ENCODE results near the gene GMDS. TPM values are rescaled to one million over a fixed set of nuclear protein-coding genes. Genes with fewer than 3 reads are reported as not detected.
A peak's percentile ranks its signal among the peaks of the same experiment; 100 is the strongest.

The GMDS gene
- total and polyA plus RNA-seq, 2 of the 4 experiments (the other 2 are of a cell fraction), result 7.3 to 21.9 TPM

DNA sequence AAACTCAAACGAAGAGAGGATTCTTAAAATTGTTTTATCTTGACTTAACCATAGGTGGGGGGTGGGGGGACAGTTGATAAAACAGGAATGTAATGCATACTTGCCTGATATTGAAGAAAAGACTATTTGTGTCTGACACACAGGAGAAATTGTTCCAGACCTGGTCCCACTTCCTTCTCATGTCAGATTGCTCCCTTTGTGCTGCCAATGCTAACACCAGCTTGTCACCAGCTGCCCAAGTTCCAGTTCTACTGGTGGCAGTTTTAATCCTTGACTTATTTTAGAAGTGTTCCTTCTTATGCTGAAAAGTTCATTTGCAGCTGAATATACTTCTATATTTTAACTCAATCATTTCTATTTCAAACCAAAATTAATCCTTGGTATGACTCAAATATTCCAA, 127.3 kb downstream of the GMDS start:
- Histone ChIP-seq H4K20me1 (ENCODE audit: insufficient read depth, low read length) (no peaks in the 10 kb centered on the region), H3K79me1 (ENCODE audit: low read depth in 1 of 2, low read length in 2 of 2) (no peaks in the 10 kb centered on the region), H2BK15ac (ENCODE audit: low read depth, low read length) (no peak overlapping the region), H4K5ac (ENCODE audit: low read depth, low read length) (no peak overlapping the region), H2AK9ac (replicated peaks; ENCODE audit: low read depth, low read length, poor library complexity) (no peak overlapping the region), H4K8ac (ENCODE audit: low read depth in 2 of 2, low read length in 2 of 2) (no peak overlapping the region), H3K9ac (ENCODE audit: low read depth, low read length) (no peak overlapping the region), H2AK5ac (ENCODE audit: low read depth, low read length) (no peak overlapping the region), H3K4me3 (ENCODE audit: insufficient read depth, low read depth, low read length) (no peak overlapping the region), H3K18ac (ENCODE audit: low read depth, low read length) (no peak overlapping the region), H3K14ac (replicated peaks; ENCODE audit: low read depth, low read length) (0 out of 2 replicates have a peak overlapping the region, but pooled peaks have one; percentile 28), H3K9me1 (ENCODE audit: insufficient read depth, low read length) (peaks cover 2% of the 10 kb centered on the region; the same call in 1 of the 2 replicates), H3K27ac (ENCODE audit: insufficient read depth, low read length) (no peak overlapping the region), H4K91ac (ENCODE audit: insufficient read depth, low read depth, low read length) (no peak overlapping the region), H2AFZ (replicated peaks; ENCODE audit: low read length, poor library complexity) (no peak overlapping the region), H2BK5ac (ENCODE audit: low read depth, low read length, poor library complexity, severe bottlenecking) (no peak overlapping the region), H2BK20ac (ENCODE audit: low read depth, low read length) (no peak overlapping the region), H3K56ac (ENCODE audit: extremely low read depth, insufficient read depth, low read length) (no peak overlapping the region), H3K36me3 (ENCODE audit: control insufficient read depth, insufficient read depth, low read length) (no peaks in the 10 kb centered on the region), H3K27me3 (ENCODE audit: control insufficient read depth, insufficient read depth, low read length) (no peaks in the 10 kb centered on the region), H3K23ac (ENCODE audit: low read depth, low read length) (no peak overlapping the region), H3K4ac (ENCODE audit: low read depth, low read length) (no peak overlapping the region), H2BK120ac (ENCODE audit: low read depth, low read length) (no peak overlapping the region), H3K4me2 (ENCODE audit: low read depth, low read length) (no peak overlapping the region), H3K4me1 (ENCODE audit: control insufficient read depth, insufficient read depth, low read length) (peaks cover 2% of the 10 kb centered on the region; the same call in 1 of the 2 replicates), H3K9me3 (ENCODE audit: control insufficient read depth, insufficient read depth, low read length) (no peaks in the 10 kb centered on the region)
- in situ Hi-C loops (cut with MboI; ENCODE audit: low sequenced_read_pairs) (loop anchor here (25.0 kb wide), 1 partner anchor 519 kb away; no protein-coding TSS in a partner anchor), intact Hi-C loops (cut with micrococcal nuclease) (loop anchor here (5.0 kb wide), 1 partner anchor 579 kb away; no protein-coding TSS in a partner anchor), dilution Hi-C loops (cut with HindIII; ENCODE audit: low sequenced_read_pairs, unreplicated experiment) (no loop called here)
- ATAC-seq (ENCODE audit: low read depth) (no peak), DNase-seq (no peak)
- no TSS peak for BruUV-seq (replicated peaks)
- POLR2A ChIA-PET (ENCODE audit: unreplicated experiment), result no interaction called here
- CTCF ChIA-PET, result no interaction called here
- no peak for TF ChIP-seq CHD1 (IDR thresholded peaks at IDR 0.05; ENCODE audit: low read depth, low read length)
- no peak for TF ChIP-seq MAZ (IDR thresholded peaks at IDR 0.05; ENCODE audit: borderline replicate concordance, low read depth, low read length)
- no peak for TF ChIP-seq FOS (IDR thresholded peaks at IDR 0.05; ENCODE audit: low read depth, low read length)
- TF ChIP-seq RFX5 (IDR thresholded peaks at IDR 0.05; ENCODE audit: low read depth, low read length), result no peak
- TF ChIP-seq, protein P1, sequence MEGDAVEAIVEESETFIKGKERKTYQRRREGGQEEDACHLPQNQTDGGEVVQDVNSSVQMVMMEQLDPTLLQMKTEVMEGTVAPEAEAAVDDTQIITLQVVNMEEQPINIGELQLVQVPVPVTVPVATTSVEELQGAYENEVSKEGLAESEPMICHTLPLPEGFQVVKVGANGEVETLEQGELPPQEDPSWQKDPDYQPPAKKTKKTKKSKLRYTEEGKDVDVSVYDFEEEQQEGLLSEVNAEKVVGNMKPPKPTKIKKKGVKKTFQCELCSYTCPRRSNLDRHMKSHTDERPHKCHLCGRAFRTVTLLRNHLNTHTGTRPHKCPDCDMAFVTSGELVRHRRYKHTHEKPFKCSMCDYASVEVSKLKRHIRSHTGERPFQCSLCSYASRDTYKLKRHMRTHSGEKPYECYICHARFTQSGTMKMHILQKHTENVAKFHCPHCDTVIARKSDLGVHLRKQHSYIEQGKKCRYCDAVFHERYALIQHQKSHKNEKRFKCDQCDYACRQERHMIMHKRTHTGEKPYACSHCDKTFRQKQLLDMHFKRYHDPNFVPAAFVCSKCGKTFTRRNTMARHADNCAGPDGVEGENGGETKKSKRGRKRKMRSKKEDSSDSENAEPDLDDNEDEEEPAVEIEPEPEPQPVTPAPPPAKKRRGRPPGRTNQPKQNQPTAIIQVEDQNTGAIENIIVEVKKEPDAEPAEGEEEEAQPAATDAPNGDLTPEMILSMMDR (conservative IDR thresholded peaks at IDR 0.05; ENCODE audit: low read depth, low read length), result no peak
- TF ChIP-seq MXI1 (IDR thresholded peaks at IDR 0.05; ENCODE audit: borderline replicate concordance, low read depth, low read length), result no peak
- no peak for TF ChIP-seq BHLHE40 (IDR thresholded peaks at IDR 0.05; ENCODE audit: low read depth, low read length)
- no peak for TF ChIP-seq POLR2A (IDR thresholded peaks at IDR 0.05; ENCODE audit: low read depth, low read length)
- TF ChIP-seq RAD21 (IDR thresholded peaks at IDR 0.05; ENCODE audit: low read length), result no peak
- TF ChIP-seq, protein P2, sequence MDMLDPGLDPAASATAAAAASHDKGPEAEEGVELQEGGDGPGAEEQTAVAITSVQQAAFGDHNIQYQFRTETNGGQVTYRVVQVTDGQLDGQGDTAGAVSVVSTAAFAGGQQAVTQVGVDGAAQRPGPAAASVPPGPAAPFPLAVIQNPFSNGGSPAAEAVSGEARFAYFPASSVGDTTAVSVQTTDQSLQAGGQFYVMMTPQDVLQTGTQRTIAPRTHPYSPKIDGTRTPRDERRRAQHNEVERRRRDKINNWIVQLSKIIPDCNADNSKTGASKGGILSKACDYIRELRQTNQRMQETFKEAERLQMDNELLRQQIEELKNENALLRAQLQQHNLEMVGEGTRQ (IDR thresholded peaks at IDR 0.05; ENCODE audit: low read depth, low read length), result no peak
- TF ChIP-seq, protein P3, sequence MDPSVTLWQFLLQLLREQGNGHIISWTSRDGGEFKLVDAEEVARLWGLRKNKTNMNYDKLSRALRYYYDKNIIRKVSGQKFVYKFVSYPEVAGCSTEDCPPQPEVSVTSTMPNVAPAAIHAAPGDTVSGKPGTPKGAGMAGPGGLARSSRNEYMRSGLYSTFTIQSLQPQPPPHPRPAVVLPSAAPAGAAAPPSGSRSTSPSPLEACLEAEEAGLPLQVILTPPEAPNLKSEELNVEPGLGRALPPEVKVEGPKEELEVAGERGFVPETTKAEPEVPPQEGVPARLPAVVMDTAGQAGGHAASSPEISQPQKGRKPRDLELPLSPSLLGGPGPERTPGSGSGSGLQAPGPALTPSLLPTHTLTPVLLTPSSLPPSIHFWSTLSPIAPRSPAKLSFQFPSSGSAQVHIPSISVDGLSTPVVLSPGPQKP (IDR thresholded peaks at IDR 0.05; ENCODE audit: borderline replicate concordance, low read depth, low read length), result no peak
- no peak for TF ChIP-seq NFE2L2 (IDR thresholded peaks at IDR 0.05; ENCODE audit: low read depth, low read length)
- no peak for TF ChIP-seq SMC3 (IDR thresholded peaks at IDR 0.05; ENCODE audit: low read depth, low read length)
- no CpG with 5 or more reads among the region's 1 CpG for WGBS, 2 experiments (ENCODE audit: extremely low coverage in 2 of 2, insufficient read length in 1 of 2)
